ENCODE measurements around the gene CDK8.

DNA sequence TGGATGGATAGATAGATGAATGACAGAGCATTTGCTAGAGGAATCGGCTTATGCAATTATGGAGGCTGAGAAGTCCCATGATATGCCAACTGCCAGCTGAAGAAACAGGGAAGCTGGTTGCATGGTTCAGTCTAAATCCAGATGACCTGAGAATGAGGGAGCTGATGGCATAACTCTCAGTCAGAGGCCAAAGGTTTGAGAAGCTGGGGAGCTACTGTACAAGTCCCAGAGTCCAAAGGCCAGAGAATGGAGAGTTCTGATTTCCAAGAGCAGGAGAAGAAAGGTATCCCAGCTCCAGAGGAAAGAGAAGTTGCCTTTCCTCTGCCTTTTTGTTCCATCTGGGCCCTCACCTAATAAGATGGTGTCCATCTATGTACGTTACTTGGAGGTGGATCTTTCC is 108.3 kb downstream of the CDK8 start:
- TF ChIP-seq POLR2A (IDR thresholded peaks at IDR 0.05): no peak
- TF ChIP-seq, protein P1, sequence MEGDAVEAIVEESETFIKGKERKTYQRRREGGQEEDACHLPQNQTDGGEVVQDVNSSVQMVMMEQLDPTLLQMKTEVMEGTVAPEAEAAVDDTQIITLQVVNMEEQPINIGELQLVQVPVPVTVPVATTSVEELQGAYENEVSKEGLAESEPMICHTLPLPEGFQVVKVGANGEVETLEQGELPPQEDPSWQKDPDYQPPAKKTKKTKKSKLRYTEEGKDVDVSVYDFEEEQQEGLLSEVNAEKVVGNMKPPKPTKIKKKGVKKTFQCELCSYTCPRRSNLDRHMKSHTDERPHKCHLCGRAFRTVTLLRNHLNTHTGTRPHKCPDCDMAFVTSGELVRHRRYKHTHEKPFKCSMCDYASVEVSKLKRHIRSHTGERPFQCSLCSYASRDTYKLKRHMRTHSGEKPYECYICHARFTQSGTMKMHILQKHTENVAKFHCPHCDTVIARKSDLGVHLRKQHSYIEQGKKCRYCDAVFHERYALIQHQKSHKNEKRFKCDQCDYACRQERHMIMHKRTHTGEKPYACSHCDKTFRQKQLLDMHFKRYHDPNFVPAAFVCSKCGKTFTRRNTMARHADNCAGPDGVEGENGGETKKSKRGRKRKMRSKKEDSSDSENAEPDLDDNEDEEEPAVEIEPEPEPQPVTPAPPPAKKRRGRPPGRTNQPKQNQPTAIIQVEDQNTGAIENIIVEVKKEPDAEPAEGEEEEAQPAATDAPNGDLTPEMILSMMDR (IDR thresholded peaks at IDR 0.05): no peak
